Upper lobe of left lung (tissue), 6 donors: ENCODE data around the gene SCUBE2. TPM values are rescaled to one million over a fixed set of nuclear protein-coding genes. Genes with fewer than 3 reads are reported as not detected.

Experiments
- ATAC-seq, 2 donors: fragments of 200-7000 bp; cut with Tn5 transposase; one replicate each; pipeline ENCODE4 v1.9.1; 2022; ENCODE audit warnings: mild to moderate bottlenecking in 2 of 2, moderate library complexity in 2 of 2; ENCODE audit not compliant: low FRiP score in 2 of 2
- DNase-seq, 2 donors: peaks; one replicate each; pipeline ENCODE4 v3.0.0-alpha.2; 2019 to 2020
- H3K27ac ChIP-seq, 4 donors: fragments of 200-600 bp; sonication (generic); one replicate each; pipeline ENCODE4 v1.5.1; 2016 to 2019
- H3K27me3 ChIP-seq, 4 donors: fragments of 200-600 bp; sonication (generic); one replicate each; pipeline ENCODE4 v1.5.1; 2017 to 2019
- H3K36me3 ChIP-seq, 4 donors: fragments of 200-600 bp; sonication (generic); one replicate each; pipeline ENCODE4 v1.5.1; 2016 to 2019
- H3K4me1 ChIP-seq, 4 donors: fragments of 200-600 bp; sonication (generic); one replicate each; pipeline ENCODE4 v1.5.1; 2018 to 2019
- H3K4me3 ChIP-seq, 4 donors: fragments of 200-600 bp; sonication (generic); one replicate each; pipeline ENCODE4 v1.5.1; 2017 to 2019; ENCODE audit warnings: mild to moderate bottlenecking in 2 of 4, moderate library complexity in 1 of 4
- H3K9me3 ChIP-seq, 4 donors: fragments of 200-600 bp; sonication (generic); one replicate each; pipeline ENCODE4 v1.5.1; 2018 to 2019
- CTCF ChIP-seq, 6 experiments: fragments of 450-650 bp in 4 of 6; fragments of 200-600 bp in 2 of 6; sonication (generic) in 2 of 6; IDR thresholded peaks; one replicate each; pipeline ENCODE4 v1.5.1; 2016 to 2019; ENCODE audit warnings: antibody characterized with exemption in 6 of 6
- EP300 ChIP-seq, 4 donors: sonication (generic); formaldehyde crosslinking; IDR thresholded peaks; one replicate each; pipeline ENCODE4 v1.5.1; 2017; ENCODE audit warnings: antibody characterized with exemption in 4 of 4, control low read depth in 2 of 4
- POLR2A ChIP-seq, 4 donors: fragments of 450-650 bp; IDR thresholded peaks; one replicate each; pipeline ENCODE4 v1.5.1; 2016 to 2017; ENCODE audit warnings: antibody characterized with exemption in 4 of 4, mild to moderate bottlenecking in 2 of 4
- POLR2AphosphoS5 ChIP-seq, 2 donors: sonication (generic); formaldehyde crosslinking; IDR thresholded peaks; one replicate each; pipeline ENCODE4 v1.5.1; 2017; ENCODE audit warnings: antibody characterized with exemption in 2 of 2
- WGBS, 2 donors: methylation state at CpG; one replicate each; pipeline ENCODE4 v1.1.5; 2017 to 2018; 5-methylcytosine and 5-hydroxymethylcytosine counted together
- small RNA-seq, 4 donors: library from RNA; depleted of rRNA; stranded (forward); fragments of <200 nt; gene quantifications; one replicate each; pipeline ENCODE3, GENCODE V24; 2016
- total RNA-seq, 6 donors: library from RNA; depleted of rRNA in 4 of 6; stranded (reverse); fragments of >200 nt in 4 of 6; gene quantifications; one replicate each; pipeline versions ENCODE4 v1.1.0 to v1.2.1, GENCODE V29; 2016 to 2021
- donor health status: DM: no; HTN: no; CAD: no; lungs with moderate emphysema.
- donor health status: DM: no; HTN: yes; CAD: no; lungs with severe emphysema.

Gene SCUBE2
- total RNA-seq, 6 donors from 2014 or later: 2.2 to 8.4 (median 4.4) TPM

- Histone ChIP-seq H3K4me1 (no peaks in the 10 kb centered on the region), H3K4me3 (no peak overlapping the region), H3K36me3 (no peaks in the 10 kb centered on the region), H3K27me3 (no peaks in the 10 kb centered on the region), H3K9me3 (no peaks in the 10 kb centered on the region), H3K27ac (no peak overlapping the region)
- ATAC-seq: no peak
- WGBS, 2 donors: 79 to 84% methylated on average over 1 of the region's 1 CpG
- DNase-seq: no peak
- TF ChIP-seq POLR2A (IDR thresholded peaks at IDR 0.05) (no peak), CTCF (IDR thresholded peaks at IDR 0.05) (no peak), EP300 (IDR thresholded peaks at IDR 0.05) (no peak), POLR2AphosphoS5 (IDR thresholded peaks at IDR 0.05) (no peak)
Observed at GRCh38 chr11:8971924-8972316, 119.5 kb downstream of the SCUBE2 start.

- TF ChIP-seq POLR2A (IDR thresholded peaks at IDR 0.05): no peak
- no peak for TF ChIP-seq EP300 (IDR thresholded peaks at IDR 0.05)
- no peak for TF ChIP-seq POLR2AphosphoS5 (IDR thresholded peaks at IDR 0.05)
- no peak for TF ChIP-seq CTCF (IDR thresholded peaks at IDR 0.05)
- Histone ChIP-seq H3K27me3 (no peaks in the 10 kb centered on the region), H3K27ac (no peak overlapping the region), H3K9me3 (no peaks in the 10 kb centered on the region), H3K4me1 (no peaks in the 10 kb centered on the region), H3K4me3 (no peak overlapping the region), H3K36me3 (no peaks in the 10 kb centered on the region)
- no peak for ATAC-seq
- no peak for DNase-seq
- 82 to 85% methylated on average over 2 of the region's 2 CpGs for WGBS, 2 donors
Observed at GRCh38 chr11:8971196-8971923, 120.0 kb downstream of the SCUBE2 start.

Small RNA genes within 50 kb of the gene (small RNA-seq; reads per million reads assigned to genes)
- gene MIR5691: 0 to 0.07 (median 0) reads per million in 4 donors

Other genes with a start within 250 kb of the SCUBE2 start
- gene AKIP1, start 180.4 kb downstream of the SCUBE2 start, total RNA-seq: 10 to 100 TPM; 17.4 to 31.8 (median 23.1) TPM
- gene C11orf16, start 158.7 kb downstream of the SCUBE2 start, total RNA-seq: 10 to 100 TPM in 2 of 6 donors, 1 to 10 TPM in 3, not detected in 1; 4.3 to 13.6 (median 7.8) TPM
- gene ASCL3, start 148.6 kb downstream of the SCUBE2 start, total RNA-seq: not detected
- gene TMEM9B, start 127.2 kb downstream of the SCUBE2 start, total RNA-seq: 10 to 100 TPM; 23.0 to 86.6 (median 56.0) TPM
- 1 to 10 TPM in 2 of 6 donors, under 1 TPM in 4; under 0.01 to 5.5 (median 0.87) TPM for gene NRIP3, start 87.6 kb downstream of the SCUBE2 start, total RNA-seq
- 100 to 1,000 TPM in 3 of 6 donors, 10 to 100 TPM in 3; 84.4 to 159 (median 98.8) TPM for gene DENND5A, start 173.8 kb upstream of the SCUBE2 start, total RNA-seq
- gene TMEM41B, start 223.0 kb upstream of the SCUBE2 start, total RNA-seq: 100 to 1,000 TPM in 2 of 6 donors, 10 to 100 TPM in 4; 61.7 to 114 (median 88.5) TPM